GM21381 (cell line): ENCODE data around the gene REV3L.
A peak's percentile ranks its signal among the peaks of the same experiment; 100 is the strongest.
"Not testable (repeated sequence)": the region's sequence is repeated elsewhere in the genome, so short reads cannot be mapped to it uniquely, and the experiment has no call there.

Experiments used
- ATAC-seq: cut with Tn5 transposase; IDR thresholded peaks from one replicate; pipeline ENCODE4 v1.9.1; 2021; ENCODE audit warnings: mild to moderate bottlenecking, moderate library complexity; ENCODE audit not compliant: unreplicated experiment

The REV3L gene

GRCh38 chr6:111482959-111483735, at the start of gene REV3L:
Gene REV3L (minus strand): TSS chr6:111483218. CDS start chr6:111482888, 330 bp downstream.
- ATAC-seq: peak; percentile 28

GRCh38 chr6:111531185-111531584, 48.2 kb upstream of the REV3L start:
- ATAC-seq: no peak

GRCh38 chr6:111530667-111531066, 47.6 kb upstream of the REV3L start:
- no peak for ATAC-seq

GRCh38 chr6:111530218-111530617, 47.2 kb upstream of the REV3L start:
- no peak for ATAC-seq

GRCh38 chr6:111527367-111527766, 44.3 kb upstream of the REV3L start:
- no peak for ATAC-seq

- ATAC-seq: no peak
These were observed 41.7 kb upstream of the REV3L start for GRCh38 chr6:111524735-111525134.

GRCh38 chr6:111524252-111524651, 41.2 kb upstream of the REV3L start:
- ATAC-seq: no peak

- ATAC-seq: no peak
These were observed 40.6 kb upstream of the REV3L start for GRCh38 chr6:111523484-111524167.

- no peak for ATAC-seq
These were observed 39.5 kb upstream of the REV3L start for GRCh38 chr6:111522393-111523020.

GRCh38 chr6:111521497-111522270, 38.7 kb upstream of the REV3L start:
- no peak for ATAC-seq

- ATAC-seq: no peak
These were observed 37.5 kb upstream of the REV3L start for GRCh38 chr6:111520524-111520923.

- no peak for ATAC-seq
These were observed 34.9 kb upstream of the REV3L start for GRCh38 chr6:111517965-111518364.

GRCh38 chr6:111515259-111515658, 32.2 kb upstream of the REV3L start:
- no peak for ATAC-seq

- ATAC-seq: not testable (repeated sequence)
These were observed 31.5 kb upstream of the REV3L start for GRCh38 chr6:111514531-111514930.

GRCh38 chr6:111507219-111507618, 24.2 kb upstream of the REV3L start:
- ATAC-seq: not testable (repeated sequence)

- ATAC-seq: not testable (repeated sequence)
These were observed 22.5 kb upstream of the REV3L start for GRCh38 chr6:111505498-111505897.

- ATAC-seq: no peak
These were observed 20.6 kb upstream of the REV3L start for GRCh38 chr6:111503660-111504059.

- ATAC-seq: no peak
These were observed 20.2 kb upstream of the REV3L start for GRCh38 chr6:111503194-111503593.

- ATAC-seq: no peak
These were observed 19.1 kb upstream of the REV3L start for GRCh38 chr6:111502154-111502553.

- ATAC-seq: no peak
These were observed 16.3 kb upstream of the REV3L start for GRCh38 chr6:111499269-111499793.
